IPS-18a (cell line): Measurements from ENCODE around the gene MKLN1.

Experiments used
- H3K27ac ChIP-seq: one replicate; pipeline ENCODE4 v1.5.1; 2013; ENCODE audit warnings: low read length
- H3K27me3 ChIP-seq: one replicate; pipeline ENCODE4 v1.6.1; 2013; ENCODE audit warnings: mild to moderate bottlenecking, low read length; ENCODE audit not compliant: control insufficient read depth, insufficient read depth
- H3K36me3 ChIP-seq: one replicate; pipeline ENCODE4 v1.6.1; 2013; ENCODE audit warnings: low read depth, low read length; ENCODE audit not compliant: control insufficient read depth
- H3K4me1 ChIP-seq: one replicate; pipeline ENCODE4 v1.6.1; 2013; ENCODE audit warnings: low read depth, low read length; ENCODE audit not compliant: control insufficient read depth
- H3K4me3 ChIP-seq: one replicate; pipeline ENCODE4 v1.5.1; 2013; ENCODE audit warnings: low read length
- H3K9ac ChIP-seq: one replicate; pipeline ENCODE4 v1.6.1; 2013; ENCODE audit warnings: mild to moderate bottlenecking, low read length, moderate library complexity
- H3K9me3 ChIP-seq: one replicate; pipeline ENCODE4 v1.6.1; 2013; ENCODE audit warnings: low read depth, low read length; ENCODE audit not compliant: control insufficient read depth

MKLN1 gene

GRCh38 chr7:131533151-131533559 is 205.5 kb downstream of the MKLN1 start:
- H3K27ac ChIP-seq = no peak overlapping the region
- no peak overlapping the region for H3K4me3 ChIP-seq

GRCh38 chr7:131533566-131534561 is 206.2 kb downstream of the MKLN1 start:
- Histone ChIP-seq H3K4me1 (peaks cover 17% of the 10 kb centered on the region), H3K9ac (no peak overlapping the region), H3K9me3 (no peaks in the 10 kb centered on the region), H3K27ac (no peak overlapping the region), H3K27me3 (no peaks in the 10 kb centered on the region), H3K36me3 (peaks cover 38% of the 10 kb centered on the region), H3K4me3 (no peak overlapping the region)

More at GRCh38 chr7:131533151-131533559, 205.5 kb downstream of the MKLN1 start:
- Histone ChIP-seq H3K9ac (no peak overlapping the region), H3K36me3 (peaks cover 37% of the 10 kb centered on the region), H3K27me3 (no peaks in the 10 kb centered on the region), H3K9me3 (no peaks in the 10 kb centered on the region), H3K4me1 (peaks cover 13% of the 10 kb centered on the region)

- Histone ChIP-seq H3K36me3 (peaks cover 52% of the 10 kb centered on the region), H3K9me3 (no peaks in the 10 kb centered on the region), H3K4me3 (no peak overlapping the region), H3K27me3 (no peaks in the 10 kb centered on the region), H3K4me1 (peaks cover 40% of the 10 kb centered on the region), H3K9ac (no peak overlapping the region), H3K27ac (no peak overlapping the region)
Measured at GRCh38 chr7:131536361-131536849, 208.7 kb downstream of the MKLN1 start.

GRCh38 chr7:131537571-131537978 is 209.9 kb downstream of the MKLN1 start:
- H3K4me3 ChIP-seq = no peak overlapping the region
- peaks cover 55% of the 10 kb centered on the region for H3K36me3 ChIP-seq
- H3K9me3 ChIP-seq = no peaks in the 10 kb centered on the region
- H3K4me1 ChIP-seq = peaks cover 42% of the 10 kb centered on the region
- no peak overlapping the region for H3K9ac ChIP-seq
- no peaks in the 10 kb centered on the region for H3K27me3 ChIP-seq
- H3K27ac ChIP-seq = no peak overlapping the region

- no peak overlapping the region for H3K4me3 ChIP-seq
- no peaks in the 10 kb centered on the region for H3K9me3 ChIP-seq
- no peak overlapping the region for H3K27ac ChIP-seq
- H3K27me3 ChIP-seq = no peaks in the 10 kb centered on the region
- H3K4me1 ChIP-seq = peaks cover 44% of the 10 kb centered on the region
- peaks cover 56% of the 10 kb centered on the region for H3K36me3 ChIP-seq
- no peak overlapping the region for H3K9ac ChIP-seq
Measured at GRCh38 chr7:131538071-131538812, 210.6 kb downstream of the MKLN1 start.

- Histone ChIP-seq H3K9ac (no peak overlapping the region), H3K27me3 (no peaks in the 10 kb centered on the region), H3K4me3 (no peak overlapping the region), H3K9me3 (no peaks in the 10 kb centered on the region), H3K27ac (no peak overlapping the region), H3K4me1 (peaks cover 44% of the 10 kb centered on the region), H3K36me3 (peaks cover 56% of the 10 kb centered on the region)
Measured at GRCh38 chr7:131538813-131539179, 211.1 kb downstream of the MKLN1 start.

GRCh38 chr7:131540491-131541162 is 213.0 kb downstream of the MKLN1 start:
- Histone ChIP-seq H3K4me1 (peaks cover 62% of the 10 kb centered on the region), H3K27ac (no peak overlapping the region), H3K9ac (no peak overlapping the region), H3K4me3 (no peak overlapping the region), H3K9me3 (no peaks in the 10 kb centered on the region), H3K36me3 (peaks cover 65% of the 10 kb centered on the region), H3K27me3 (no peaks in the 10 kb centered on the region)

- no peaks in the 10 kb centered on the region for H3K9me3 ChIP-seq
- no peaks in the 10 kb centered on the region for H3K27me3 ChIP-seq
- H3K4me3 ChIP-seq = no peak overlapping the region
- H3K27ac ChIP-seq = no peak overlapping the region
- peaks cover 55% of the 10 kb centered on the region for H3K36me3 ChIP-seq
- no peak overlapping the region for H3K9ac ChIP-seq
- peaks cover 69% of the 10 kb centered on the region for H3K4me1 ChIP-seq
Measured at GRCh38 chr7:131543298-131543697, 215.6 kb downstream of the MKLN1 start.

GRCh38 chr7:131544021-131544420 is 216.3 kb downstream of the MKLN1 start:
- Histone ChIP-seq H3K4me1 (peaks cover 64% of the 10 kb centered on the region), H3K27ac (no peak overlapping the region), H3K9ac (no peak overlapping the region), H3K4me3 (no peak overlapping the region), H3K36me3 (peaks cover 62% of the 10 kb centered on the region), H3K27me3 (no peaks in the 10 kb centered on the region), H3K9me3 (no peaks in the 10 kb centered on the region)

- H3K9me3 ChIP-seq = no peaks in the 10 kb centered on the region
- H3K27me3 ChIP-seq = no peaks in the 10 kb centered on the region
- peaks cover 64% of the 10 kb centered on the region for H3K36me3 ChIP-seq
- H3K27ac ChIP-seq = no peak overlapping the region
- H3K4me1 ChIP-seq = peaks cover 64% of the 10 kb centered on the region
- H3K9ac ChIP-seq = no peak overlapping the region
- no peak overlapping the region for H3K4me3 ChIP-seq
Measured at GRCh38 chr7:131544449-131545301, 217.0 kb downstream of the MKLN1 start.
